Stomach (tissue), 9 donors: ENCODE measurements around the gene CELA3A. TPM values are rescaled to one million over a fixed set of nuclear protein-coding genes. Genes with fewer than 3 reads are reported as not detected.

Experiments
- DNase-seq, 2 donors: peaks; one replicate each; pipeline versions ENCODE4 v3.0.0 to v3.0.0-alpha.2; 2013 to 2019
- H3K27ac ChIP-seq, 5 donors: fragments of 200-600 bp in 4 of 5; sonication (generic) in 4 of 5; one replicate each; pipeline ENCODE4 v1.5.1; 2013 to 2019; ENCODE audit warnings: mild to moderate bottlenecking in 1 of 5, moderate library complexity in 1 of 5
- H3K27me3 ChIP-seq, 3 donors: fragments of 200-600 bp; sonication (generic); one replicate each; pipeline ENCODE4 v1.5.1; 2017 to 2019; ENCODE audit warnings: mixed run types in 1 of 3
- H3K36me3 ChIP-seq, 4 donors: fragments of 200-600 bp; sonication (generic); 1 replicate in 3 of 4; 2 replicates in 1 of 4; pipeline ENCODE4 v1.5.1; 2016 to 2019
- H3K4me1 ChIP-seq, 4 donors: fragments of 200-600 bp; sonication (generic); one replicate each; pipeline ENCODE4 v1.5.1; 2016 to 2019
- H3K4me3 ChIP-seq, 4 donors: fragments of 200-600 bp; sonication (generic) in 3 of 4; one replicate each; pipeline ENCODE4 v1.5.1; 2016 to 2019; ENCODE audit warnings: mild to moderate bottlenecking in 1 of 4
- H3K9me3 ChIP-seq, 4 donors: fragments of 200-600 bp; sonication (generic); one replicate each; pipeline ENCODE4 v1.5.1; 2016 to 2019
- EP300 ChIP-seq: sonication (generic); formaldehyde crosslinking; IDR thresholded peaks from one replicate; pipeline ENCODE4 v1.6.1; 2017; ENCODE audit warnings: antibody characterized with exemption
- POLR2A ChIP-seq, 4 donors: fragments of 450-650 bp; IDR thresholded peaks; one replicate each; pipeline ENCODE4 v1.6.1; 2016; ENCODE audit warnings: antibody characterized with exemption in 4 of 4, control low read depth in 2 of 4, mild to moderate bottlenecking in 1 of 4, moderate library complexity in 1 of 4
- POLR2AphosphoS5 ChIP-seq, 3 donors: sonication (generic); formaldehyde crosslinking; IDR thresholded peaks; one replicate each; pipeline ENCODE4 v1.6.1; 2016; ENCODE audit warnings: antibody characterized with exemption in 3 of 3
- WGBS, 5 donors: extraction: QIAGEN DNeasy Blood & Tissue Kit in 3 of 5; methylation state at CpG; one replicate each; pipeline versions ENCODE4 v1.1.5 to v1.1.7; 2013 to 2018; 5-methylcytosine and 5-hydroxymethylcytosine counted together
- intact Hi-C: fragments of 100-400 bp; cut with DNase I; formaldehyde crosslinking; loops from one replicate; pipeline ENCODE4 v1.15.1; 2023; ENCODE audit warnings: low total_unique reads
- polyA plus RNA-seq, 3 donors: library from polyadenylated mRNA; stranded (reverse); fragments of 200-250 nt; gene quantifications; one replicate each; pipeline ENCODE4 v1.2.3, GENCODE V29; 2013
- total RNA-seq, 5 donors: library from RNA; depleted of rRNA; stranded (reverse); fragments of >200 nt; gene quantifications; one replicate each; pipeline versions ENCODE4 v1.1.0 to v1.2.3, GENCODE V29; 2014 to 2016
- TF ChIP-seq, protein P1 (sequence below), 7 experiments: fragments of 450-650 bp in 4 of 7; fragments of 200-600 bp in 3 of 7; sonication (generic) in 3 of 7; IDR thresholded peaks; one replicate each; pipeline ENCODE4 v1.5.1; 2016 to 2019; ENCODE audit warnings: antibody characterized with exemption in 7 of 7, control low read depth in 2 of 7, mild to moderate bottlenecking in 1 of 7
- donor health status: healthy with polysubstance abuse.
- donor health status: Bipolar disorder and iron deficiency.
- donor health status: healthy.

The CELA3A gene
- total and polyA plus RNA-seq, 8 donors: 3.6 to 62.9 (median 17.2) TPM; not detected in 3

DNA sequence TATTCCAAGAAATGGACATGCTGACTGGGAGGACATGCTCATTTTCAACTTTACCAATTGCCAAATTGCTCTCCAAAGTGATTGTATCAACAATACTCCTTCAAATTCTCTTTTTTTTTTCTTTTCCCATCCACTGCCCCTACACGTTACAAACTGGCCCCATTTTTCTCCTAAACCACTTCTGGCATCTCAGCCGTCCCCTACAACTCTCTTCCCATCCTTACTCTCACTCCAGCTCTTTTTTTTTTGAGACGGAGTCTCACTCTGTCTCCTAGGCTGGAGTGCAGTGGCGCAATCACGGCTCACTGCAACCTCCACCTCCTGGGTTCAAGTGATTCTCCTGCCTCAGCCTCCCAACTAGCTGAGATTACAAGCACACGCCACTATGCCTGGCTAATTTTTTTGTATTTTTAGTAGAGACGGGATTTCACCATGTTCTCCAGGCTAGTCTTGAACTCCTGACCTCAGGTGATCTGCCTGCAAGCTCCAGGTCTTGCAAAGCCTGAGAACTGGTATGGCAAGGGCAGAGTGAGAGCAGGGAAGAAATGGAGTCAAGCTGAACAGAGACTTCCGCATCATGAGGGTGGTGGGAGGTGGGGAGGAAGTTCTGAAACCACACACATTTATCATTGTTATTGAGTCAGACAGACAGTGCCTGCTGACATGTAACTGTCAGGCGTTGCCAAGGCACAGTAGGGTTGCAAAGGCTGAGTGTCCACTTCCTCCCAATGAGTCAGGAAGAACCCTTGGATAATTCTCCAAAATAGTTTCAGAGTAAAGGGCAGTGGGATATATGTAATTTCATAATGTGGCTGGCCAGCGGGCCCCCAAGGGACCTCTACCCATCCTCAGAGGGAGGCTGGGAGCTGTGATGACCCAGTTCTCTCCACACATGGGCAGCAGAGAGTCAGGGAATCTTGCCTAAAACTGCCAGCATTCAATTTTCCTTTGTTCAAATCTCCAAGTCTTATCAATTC lies 17.4 kb downstream of the CELA3A start:
- no peaks in the 10 kb centered on the region for H3K36me3 ChIP-seq
- TF ChIP-seq POLR2AphosphoS5 (IDR thresholded peaks at IDR 0.05) (no peak), POLR2A (IDR thresholded peaks at IDR 0.05) (no peak)
- TF ChIP-seq, protein P1, sequence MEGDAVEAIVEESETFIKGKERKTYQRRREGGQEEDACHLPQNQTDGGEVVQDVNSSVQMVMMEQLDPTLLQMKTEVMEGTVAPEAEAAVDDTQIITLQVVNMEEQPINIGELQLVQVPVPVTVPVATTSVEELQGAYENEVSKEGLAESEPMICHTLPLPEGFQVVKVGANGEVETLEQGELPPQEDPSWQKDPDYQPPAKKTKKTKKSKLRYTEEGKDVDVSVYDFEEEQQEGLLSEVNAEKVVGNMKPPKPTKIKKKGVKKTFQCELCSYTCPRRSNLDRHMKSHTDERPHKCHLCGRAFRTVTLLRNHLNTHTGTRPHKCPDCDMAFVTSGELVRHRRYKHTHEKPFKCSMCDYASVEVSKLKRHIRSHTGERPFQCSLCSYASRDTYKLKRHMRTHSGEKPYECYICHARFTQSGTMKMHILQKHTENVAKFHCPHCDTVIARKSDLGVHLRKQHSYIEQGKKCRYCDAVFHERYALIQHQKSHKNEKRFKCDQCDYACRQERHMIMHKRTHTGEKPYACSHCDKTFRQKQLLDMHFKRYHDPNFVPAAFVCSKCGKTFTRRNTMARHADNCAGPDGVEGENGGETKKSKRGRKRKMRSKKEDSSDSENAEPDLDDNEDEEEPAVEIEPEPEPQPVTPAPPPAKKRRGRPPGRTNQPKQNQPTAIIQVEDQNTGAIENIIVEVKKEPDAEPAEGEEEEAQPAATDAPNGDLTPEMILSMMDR (IDR thresholded peaks at IDR 0.05): no peak
- H3K27me3 ChIP-seq: no peaks in the 10 kb centered on the region
- H3K4me3 ChIP-seq: no peak overlapping the region
- WGBS, 5 donors: 60 to 68% (median 64%) methylated on average over 10 of the region's 10 CpGs
- H3K27ac ChIP-seq: peak overlapping the region in 3 of 5 donors; percentile 30 to 77 (median 39)
- DNase-seq: peak; percentile 35 to 69
- intact Hi-C loops: no loop called here
- peaks cover under 1 to 20% (median 9%) of the 10 kb centered on the region in 4 donors for H3K4me1 ChIP-seq
- H3K9me3 ChIP-seq: no peaks in the 10 kb centered on the region

DNA sequence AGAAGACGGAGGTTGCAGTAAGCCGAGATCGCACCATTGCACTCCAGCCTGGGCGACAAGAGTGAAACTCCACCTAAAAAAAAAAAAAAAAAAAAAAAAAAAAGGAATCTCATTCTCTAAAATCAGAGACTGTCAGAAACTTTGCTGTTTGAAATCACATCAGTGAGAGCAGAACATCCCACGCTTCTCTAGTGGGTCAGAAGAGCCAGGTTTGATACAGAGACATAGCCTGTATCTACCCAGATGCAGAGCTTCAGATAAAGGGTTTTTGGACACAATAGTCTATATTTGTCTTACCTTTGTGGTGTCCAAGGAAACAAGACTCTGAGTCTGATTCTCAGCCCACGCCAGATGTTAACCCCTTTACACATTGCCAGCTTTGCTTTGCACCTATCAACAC lies 19.6 kb downstream of the CELA3A start:
- Histone ChIP-seq H3K4me1 (peaks cover 9 to 34% (median 23%) of the 10 kb centered on the region in 4 donors), H3K27ac (no peak overlapping the region), H3K9me3 (no peaks in the 10 kb centered on the region), H3K36me3 (no peaks in the 10 kb centered on the region), H3K4me3 (no peak overlapping the region), H3K27me3 (no peaks in the 10 kb centered on the region)
- no peak for DNase-seq
- intact Hi-C loops: no loop called here
- 81 to 94% (median 87%) methylated on average over 6 of the region's 6 CpGs for WGBS, 5 donors
- TF ChIP-seq, protein P1 (IDR thresholded peaks at IDR 0.05): no peak
- TF ChIP-seq EP300: no peak
- TF ChIP-seq POLR2A (IDR thresholded peaks at IDR 0.05): no peak
- TF ChIP-seq POLR2AphosphoS5 (IDR thresholded peaks at IDR 0.05): no peak

- Histone ChIP-seq H3K27ac (peak overlapping the region; percentile 97 to 100 (median 99)), H3K27me3 (no peaks in the 10 kb centered on the region), H3K4me1 (peaks cover 13 to 45% (median 32%) of the 10 kb centered on the region in 4 donors), H3K4me3 (peak overlapping the region; percentile 68 to 93 (median 89)), H3K9me3 (no peaks in the 10 kb centered on the region), H3K36me3 (no peaks in the 10 kb centered on the region)
- TF ChIP-seq, protein P1 (IDR thresholded peaks at IDR 0.05): no peak
- TF ChIP-seq EP300 (no peak), POLR2AphosphoS5 (IDR thresholded peaks at IDR 0.05) (no peak), POLR2A (IDR thresholded peaks at IDR 0.05) (no peak)
- intact Hi-C loops: no loop called here
- 1 to 7% (median 4%) methylated on average over 25 to 33 of the region's 33 CpGs for WGBS, 5 donors
- DNase-seq: peak; percentile 49 to 92
Observed at GRCh38 chr1:22024485-22025367, 23.3 kb downstream of the CELA3A start.
